Endothelial cell of umbilical vein (primary cell): ENCODE data around the gene RGS19. TPM values are rescaled to one million over a fixed set of nuclear protein-coding genes. Genes with fewer than 3 reads are reported as not detected.

ENCODE experiments used
- BruUV-seq: library from RNA; stranded (reverse); fragments of 400-500 nt; replicated peaks from 2 replicates; lab custom pipeline; 2021; lab: Mats Ljungman, UMichigan
- CTCF ChIA-PET: fragments of 300-600, 350-600 bp; sonication (Branson Sonifier 250); formaldehyde crosslinking; loops from one replicate; lab custom pipeline; 2021; ENCODE audit warnings: antibody characterized with exemption, inconsistent platforms; lab: Charles Lee
- POLR2A ChIA-PET: fragments of 300-600, 350-600 bp; sonication (Branson Sonifier 250); formaldehyde crosslinking; loops from one replicate; lab custom pipeline; 2021; ENCODE audit warnings: antibody characterized with exemption, inconsistent platforms; lab: Charles Lee
- DNase-seq: peaks from one replicate; pipeline ENCODE4 v3.0.0-alpha.2; 2011; ENCODE audit warnings: low read depth, low spot score
- FAIRE-seq: peaks from 2 replicates; lab custom pipeline; 2011; peaks lifted over from hg19 to GRCh38; lab: Jason Lieb, UNC
- H2AFZ ChIP-seq: 2 replicates; pipeline ENCODE4 v1.6.0; 2012; ENCODE audit warnings: low read depth, low read length, control low read depth, inconsistent platforms
- H3K27ac ChIP-seq: 2 replicates; pipeline ENCODE4 v1.5.1; 2011; ENCODE audit warnings: low read depth, mild to moderate bottlenecking, control low read depth, low read length, moderate library complexity; ENCODE audit not compliant: insufficient read depth
- H3K27me3 ChIP-seq, 2 experiments: 2 replicates each; pipeline versions ENCODE4 v1.6.0 to v1.6.1; 2011; ENCODE audit warnings: low read length in 2 of 2, mixed read lengths in 1 of 2; ENCODE audit not compliant: control insufficient read depth in 2 of 2, insufficient read depth in 2 of 2
- H3K36me3 ChIP-seq, 2 experiments: 2 replicates in 1 of 2; 3 replicates in 1 of 2; pipeline ENCODE4 v1.5.1; 2011; ENCODE audit warnings: low read length in 2 of 2, mild to moderate bottlenecking in 1 of 2, moderate library complexity in 1 of 2; ENCODE audit not compliant: control insufficient read depth in 2 of 2, insufficient read depth in 2 of 2; ENCODE audit errors: extremely low read depth in 1 of 2
- H3K4me1 ChIP-seq: 3 replicates; pipeline ENCODE4 v1.5.1; 2011; ENCODE audit warnings: mild to moderate bottlenecking, low read length; ENCODE audit not compliant: control insufficient read depth, insufficient read depth; ENCODE audit errors: extremely low read depth
- H3K4me2 ChIP-seq: 2 replicates; pipeline ENCODE4 v1.6.1; 2011; ENCODE audit warnings: low read length, control low read depth, mixed read lengths; ENCODE audit not compliant: insufficient read depth
- H3K4me3 ChIP-seq, 3 experiments: fragments of 200-600 bp in 1 of 3; sonication (generic), shearing (Covaris generic) in 1 of 3; replicated peaks in 1 of 3; 2 replicates each; pipeline ENCODE4 v1.5.1; 2011 to 2016; ENCODE audit warnings: control low read depth in 3 of 3, low read length in 3 of 3, mild to moderate bottlenecking in 2 of 3, inconsistent platforms in 1 of 3, low read depth in 1 of 3, moderate library complexity in 1 of 3; ENCODE audit not compliant: insufficient read depth in 1 of 3
- H3K79me2 ChIP-seq: 2 replicates; pipeline ENCODE4 v1.6.0; 2012; ENCODE audit warnings: low read length, inconsistent platforms; ENCODE audit not compliant: control insufficient read depth, insufficient read depth
- H3K9ac ChIP-seq: replicated peaks from 2 replicates; pipeline ENCODE3; 2011; ENCODE audit warnings: low read length, control low read depth; ENCODE audit not compliant: insufficient read depth; ENCODE audit errors: extremely low read depth
- H3K9me1 ChIP-seq: replicated peaks from 3 replicates; pipeline ENCODE4 v1.6.0; 2011; ENCODE audit warnings: mild to moderate bottlenecking, low read length; ENCODE audit not compliant: control insufficient read depth, insufficient read depth; ENCODE audit errors: extremely low read depth
- H3K9me3 ChIP-seq: replicated peaks from 2 replicates; pipeline ENCODE4 v1.5.1; 2012; ENCODE audit warnings: low read length, inconsistent platforms; ENCODE audit not compliant: control insufficient read depth, insufficient read depth
- H4K20me1 ChIP-seq: replicated peaks from 2 replicates; pipeline ENCODE3; 2011; ENCODE audit warnings: mild to moderate bottlenecking, low read length; ENCODE audit not compliant: control insufficient read depth, insufficient read depth; ENCODE audit errors: extremely low read depth
- CTCF ChIP-seq, 2 donors: IDR thresholded peaks; 1 replicate in 1 of 2; 2 replicates in 1 of 2; pipeline ENCODE4 v1.5.1; 2011; ENCODE audit warnings: low read length in 2 of 2, mild to moderate bottlenecking in 2 of 2, moderate library complexity in 2 of 2, control low read depth in 1 of 2, inconsistent platforms in 1 of 2, low read depth in 1 of 2; ENCODE audit not compliant: insufficient read depth in 1 of 2; ENCODE audit errors: extremely low read depth in 1 of 2
- EZH2 ChIP-seq: IDR thresholded peaks from 2 replicates; pipeline ENCODE4 v1.6.1; 2012; ENCODE audit warnings: borderline replicate concordance, low read depth, mild to moderate bottlenecking, moderate library complexity, low read length, inconsistent platforms; ENCODE audit not compliant: severe bottlenecking
- GATA2 ChIP-seq: IDR thresholded peaks from 2 replicates; pipeline ENCODE4 v1.7.0; 2011; ENCODE audit warnings: low read depth, mild to moderate bottlenecking, moderate library complexity, mixed read lengths, low read length; ENCODE audit not compliant: insufficient read length, insufficient read depth
- MAX ChIP-seq: IDR thresholded peaks from 2 replicates; pipeline ENCODE4 v1.6.1; 2011; ENCODE audit not compliant: insufficient read depth, insufficient read length
- POLR2A ChIP-seq: IDR thresholded peaks from 2 replicates; pipeline ENCODE4 v1.6.1; 2012; ENCODE audit warnings: low read depth, mild to moderate bottlenecking, control low read depth, low read length
- dilution Hi-C: fragments of 300-500 bp; cut with MboI; formaldehyde crosslinking; loops from one replicate; pipeline ENCODE4 v1.15.0; 2019; ENCODE audit warnings: low sequenced_read_pairs; ENCODE audit not compliant: extremely low pct_ligation_motif_present
- intact Hi-C: fragments of 100-400 bp; cut with micrococcal nuclease; formaldehyde crosslinking; loops from one replicate; pipeline ENCODE4 v1.10.0; 2022
- polyA plus RNA-seq, 4 experiments: library from polyadenylated mRNA; depleted of rRNA in 3 of 4; stranded (reverse) in 3 of 4; unstranded in 1 of 4; fragments of >200 nt; gene quantifications; 2 replicates each; pipeline versions ENCODE4 v1.2.1 to v1.2.3, GENCODE V29; 2011 to 2012; ENCODE audit warnings: missing spikeins in 1 of 4
- total RNA-seq: library from RNA; stranded (reverse); gene quantifications from 2 replicates; pipeline ENCODE4 v1.2.3, GENCODE V29; 2021

RGS19 gene
- total and polyA plus RNA-seq, 2 donors (not counting 3 experiments of a cell fraction or from before 2014, with no cell fraction given), result 27.8 to 33.7 TPM

- TF ChIP-seq GATA2, result no peak
- no peak for TF ChIP-seq EZH2
- peak; percentile 81 to 94 for TF ChIP-seq CTCF (IDR thresholded peaks at IDR 0.05; ENCODE audit: extremely low read depth in 1 of 2, insufficient read depth in 1 of 2, low read depth in 1 of 2, low read length in 2 of 2)
- TF ChIP-seq MAX, result no peak
- peak; percentile 41 for TF ChIP-seq POLR2A
- FAIRE-seq (peak; percentile 90), DNase-seq (peak; percentile 79)
- intact Hi-C loops (loop anchor here (1.0 to 10.0 kb wide), 5 partner anchors 19 to 519 kb away; partner anchors contain the start of genes DNAJC5, PRPF6 and UCKL1), dilution Hi-C loops (no loop called here)
- H3K4me1 ChIP-seq, result peaks cover 55% of the 10 kb centered on the region
- H4K20me1 ChIP-seq, result no peaks in the 10 kb centered on the region
- H3K36me3 ChIP-seq, result no peaks in the 10 kb centered on the region
- peak overlapping the region; percentile 59 for H2AFZ ChIP-seq
- no peak overlapping the region for H3K4me3 ChIP-seq
- ChIA-PET POLR2A (interaction anchor here (0.7 to 1.9 kb wide), 4 partner anchors 11 to 77 kb away, joined by 3 to 9 read pairs (median 4); no protein-coding TSS in a partner anchor), CTCF (interaction anchor here (0.6 to 15.2 kb wide), 18 partner anchors 9 to 749 kb away, joined by 3 to 412 read pairs (median 5); partner anchors contain the start of genes C20orf204, OPRL1, PRPF6 and PTK6)
- H3K27ac ChIP-seq, result peak overlapping the region; percentile 40
- H3K9me3 ChIP-seq, result no peaks in the 10 kb centered on the region
- no peaks in the 10 kb centered on the region for H3K9me1 ChIP-seq
- H3K9ac ChIP-seq, result no peak overlapping the region
- H3K4me2 ChIP-seq, result no peak overlapping the region
- no peaks in the 10 kb centered on the region for H3K79me2 ChIP-seq
- BruUV-seq, result no TSS peak
- H3K27me3 ChIP-seq, result no peaks in the 10 kb centered on the region
Observed at GRCh38 chr20:64057628-64058498, 21.5 kb downstream of the RGS19 start.
